Panc1 (cell line): ENCODE measurements around the gene COL13A1. TPM values are rescaled to one million over a fixed set of nuclear protein-coding genes. Genes with fewer than 3 reads are reported as not detected.

Experiments used
- ATAC-seq: fragments of 200-7000 bp; cut with Tn5 transposase; 2 replicates; pipeline ENCODE4 v1.9.1; 2020; ENCODE audit warnings: mild to moderate bottlenecking, moderate library complexity
- BruUV-seq: library from RNA; stranded (reverse); fragments of 400-500 nt; replicated peaks from 2 replicates; lab custom pipeline; 2021; lab: Mats Ljungman, UMichigan
- CTCF ChIA-PET: fragments of 300-600 bp; sonication (Branson Sonifier 250); formaldehyde crosslinking; loops from one replicate; lab custom pipeline; 2022; ENCODE audit warnings: antibody characterized with exemption; lab: Charles Lee
- POLR2A ChIA-PET: fragments of 300-600 bp; sonication (Branson Sonifier 250); formaldehyde crosslinking; loops from one replicate; lab custom pipeline; 2022; ENCODE audit warnings: antibody characterized with exemption; lab: Charles Lee
- DNase-seq: peaks from one replicate; pipeline ENCODE4 v3.0.0-alpha.2; 2010; ENCODE audit warnings: low read depth, low spot score
- H3K27ac ChIP-seq: 2 replicates; pipeline ENCODE4 v1.5.1; 2011; ENCODE audit warnings: mild to moderate bottlenecking, low read length, inconsistent platforms
- H3K27me3 ChIP-seq: fragments of 200-500 bp; sonication (Bioruptor generic); 2 replicates; pipeline ENCODE4 v1.6.0; 2014; ENCODE audit warnings: low read length, inconsistent platforms; ENCODE audit not compliant: control insufficient read depth, insufficient read depth
- H3K36me3 ChIP-seq: fragments of 200-500 bp; sonication (Bioruptor generic); 2 replicates; pipeline ENCODE4 v1.5.1; 2014; ENCODE audit warnings: inconsistent platforms, mild to moderate bottlenecking, low read length, moderate library complexity; ENCODE audit not compliant: control insufficient read depth, insufficient read depth
- H3K4me1 ChIP-seq: 2 replicates; pipeline ENCODE4 v1.5.1; 2011; ENCODE audit warnings: inconsistent platforms, mild to moderate bottlenecking, low read length, moderate library complexity; ENCODE audit not compliant: control insufficient read depth, insufficient read depth
- H3K4me3 ChIP-seq, 2 experiments: 2 replicates each; pipeline ENCODE4 v1.5.1; 2011 to 2012; ENCODE audit warnings: low read depth in 2 of 2, low read length in 2 of 2, mild to moderate bottlenecking in 2 of 2, inconsistent platforms in 1 of 2, moderate library complexity in 1 of 2
- H3K9me3 ChIP-seq: fragments of 200-500 bp; sonication (Bioruptor generic); 2 replicates; pipeline ENCODE4 v1.5.1; 2014; ENCODE audit warnings: low read depth, mild to moderate bottlenecking, inconsistent platforms, low read length, moderate library complexity; ENCODE audit not compliant: control insufficient read depth, insufficient read depth
- CTCF ChIP-seq: fragments of 450-650 bp; IDR thresholded peaks from 2 replicates; pipeline ENCODE4 v1.5.1; 2017; ENCODE audit warnings: mild to moderate bottlenecking
- POLR2AphosphoS5 ChIP-seq: IDR thresholded peaks from 2 replicates; pipeline ENCODE4 v1.6.1; 2012; ENCODE audit warnings: mild to moderate bottlenecking, low read depth, low read length, moderate library complexity
- REST ChIP-seq, 2 experiments: IDR thresholded peaks; 2 replicates each; pipeline ENCODE4 v1.6.1; 2011 to 2012; ENCODE audit warnings: low read depth in 2 of 2, control low read depth in 1 of 2, low read length in 1 of 2, mild to moderate bottlenecking in 1 of 2, moderate library complexity in 1 of 2; ENCODE audit not compliant: insufficient read depth in 1 of 2
- SIN3A ChIP-seq: IDR thresholded peaks from 2 replicates; pipeline ENCODE4 v1.6.1; 2012; ENCODE audit warnings: low read depth, mild to moderate bottlenecking, low read length, moderate library complexity, borderline replicate concordance; ENCODE audit not compliant: insufficient read depth
- TCF7L2 ChIP-seq: IDR thresholded peaks from 2 replicates; pipeline ENCODE4 v1.6.1; 2011; ENCODE audit warnings: mild to moderate bottlenecking, low read depth, low read length, inconsistent platforms
- in situ Hi-C: cut with HindIII; loops from 2 replicates; pipeline ENCODE4 v1.10.0; 2016; ENCODE audit warnings: low sequenced_read_pairs, low pct_unique_long_range_greater_than_20kb
- intact Hi-C: fragments of 100-400 bp; cut with micrococcal nuclease; formaldehyde crosslinking; loops from one replicate; pipeline ENCODE4 v1.10.0; 2022; ENCODE audit not compliant: unreplicated experiment
- total RNA-seq: library from RNA; stranded (reverse); gene quantifications from one replicate; pipeline ENCODE4 v1.2.1, GENCODE V29; 2021; ENCODE audit not compliant: unreplicated experiment

Gene COL13A1
- total RNA-seq, 1 experiment from 2014 or later: 1.0 TPM

- intact Hi-C loops: no loop called here
- H3K4me1 ChIP-seq: no peaks in the 10 kb centered on the region
- TF ChIP-seq TCF7L2 (no peak), REST (IDR thresholded peaks at IDR 0.05; ENCODE audit: insufficient read depth in 1 of 2, low read depth in 2 of 2, low read length in 1 of 2) (no peak), SIN3A (no peak), CTCF (no peak), POLR2AphosphoS5 (no peak)
- no peak overlapping the region for H3K27ac ChIP-seq
- ChIA-PET CTCF (interaction anchor here (1.1 kb wide), 1 partner anchor 23 kb away, joined by 3 read pairs; no protein-coding TSS in a partner anchor), POLR2A (no interaction called here)
- no peaks in the 10 kb centered on the region for H3K9me3 ChIP-seq
- no peak for ATAC-seq
- in situ Hi-C loops: no loop called here
- H3K27me3 ChIP-seq: peaks cover 6% of the 10 kb centered on the region
- DNase-seq: no peak
- no TSS peak for BruUV-seq
- H3K4me3 ChIP-seq: no peak overlapping the region
- H3K36me3 ChIP-seq: no peaks in the 10 kb centered on the region
Measured at GRCh38 chr10:69938541-69938991, 136.9 kb downstream of the COL13A1 start.

- ChIA-PET POLR2A (interaction anchor here (0.6 kb wide), 1 partner anchor 98 kb away, joined by 8 read pairs; no protein-coding TSS in a partner anchor), CTCF (no interaction called here)
- Histone ChIP-seq H3K4me3 (no peak overlapping the region), H3K4me1 (no peaks in the 10 kb centered on the region), H3K9me3 (no peaks in the 10 kb centered on the region), H3K36me3 (no peaks in the 10 kb centered on the region), H3K27me3 (peaks cover 4% of the 10 kb centered on the region), H3K27ac (no peak overlapping the region)
- no peak for DNase-seq
- in situ Hi-C loops (no loop called here), intact Hi-C loops (no loop called here)
- TF ChIP-seq TCF7L2 (no peak), CTCF (no peak), SIN3A (no peak), POLR2AphosphoS5 (no peak), REST (IDR thresholded peaks at IDR 0.05; ENCODE audit: insufficient read depth in 1 of 2, low read depth in 2 of 2, low read length in 1 of 2) (no peak)
- no TSS peak for BruUV-seq
- no peak for ATAC-seq
Measured at GRCh38 chr10:69939061-69939460, 137.4 kb downstream of the COL13A1 start.
